ENCODE measurements around the gene CISD1. TPM values are rescaled to one million over a fixed set of nuclear protein-coding genes. Genes with fewer than 3 reads are reported as not detected.
A peak's percentile ranks its signal among the peaks of the same experiment; 100 is the strongest.
"Not testable (repeated sequence)": the region's sequence is repeated elsewhere in the genome, so short reads cannot be mapped to it uniquely, and the experiment has no call there.

Gene CISD1
- total RNA-seq: 23.2 TPM

- peak; percentile 97 for DNase-seq (ENCODE audit: low spot score)
Measured at GRCh38 chr10:58268946-58269781, at the start of gene CISD1. Gene CISD1 (plus strand): TSS chr10:58269162. CDS start chr10:58269274, 112 bp downstream.

- no peak for DNase-seq (ENCODE audit: low spot score)
Measured at GRCh38 chr10:58219875-58220274, 49.1 kb upstream of the CISD1 start.

- no peak for DNase-seq (ENCODE audit: low spot score)
Measured at GRCh38 chr10:58220769-58221451, 48.1 kb upstream of the CISD1 start.

GRCh38 chr10:58225654-58226053, 43.3 kb upstream of the CISD1 start:
- no peak for DNase-seq (ENCODE audit: low spot score)

GRCh38 chr10:58229856-58230255, 39.1 kb upstream of the CISD1 start:
- not testable (repeated sequence) for DNase-seq (ENCODE audit: low spot score)

GRCh38 chr10:58237014-58237834, 31.7 kb upstream of the CISD1 start:
- DNase-seq (ENCODE audit: low spot score): no peak

GRCh38 chr10:58239561-58240169, 29.3 kb upstream of the CISD1 start:
- DNase-seq (ENCODE audit: low spot score): no peak

GRCh38 chr10:58240531-58240930, 28.4 kb upstream of the CISD1 start:
- DNase-seq (ENCODE audit: low spot score): no peak

- no peak for DNase-seq (ENCODE audit: low spot score)
Measured at GRCh38 chr10:58241346-58241745, 27.6 kb upstream of the CISD1 start.

GRCh38 chr10:58243269-58243668, 25.7 kb upstream of the CISD1 start:
- no peak for DNase-seq (ENCODE audit: low spot score)

- DNase-seq (ENCODE audit: low spot score): not testable (repeated sequence)
Measured at GRCh38 chr10:58243801-58244200, 25.2 kb upstream of the CISD1 start.

- DNase-seq (ENCODE audit: low spot score): not testable (repeated sequence)
Measured at GRCh38 chr10:58244242-58244641, 24.7 kb upstream of the CISD1 start.

- not testable (repeated sequence) for DNase-seq (ENCODE audit: low spot score)
Measured at GRCh38 chr10:58244666-58245065, 24.3 kb upstream of the CISD1 start.

GRCh38 chr10:58253184-58253583, 15.8 kb upstream of the CISD1 start:
- no peak for DNase-seq (ENCODE audit: low spot score)

GRCh38 chr10:58254644-58255043, 14.3 kb upstream of the CISD1 start:
- DNase-seq (ENCODE audit: low spot score): no peak

- DNase-seq (ENCODE audit: low spot score): not testable (repeated sequence)
Measured at GRCh38 chr10:58256013-58256780, 12.8 kb upstream of the CISD1 start.

- no peak for DNase-seq (ENCODE audit: low spot score)
Measured at GRCh38 chr10:58258977-58259692, 9.8 kb upstream of the CISD1 start.

- no peak for DNase-seq (ENCODE audit: low spot score)
Measured at GRCh38 chr10:58260334-58260733, 8.6 kb upstream of the CISD1 start.

GRCh38 chr10:58262766-58263165, 6.2 kb upstream of the CISD1 start:
- DNase-seq (ENCODE audit: low spot score): no peak

GRCh38 chr10:58264780-58265179, 4.2 kb upstream of the CISD1 start:
- DNase-seq (ENCODE audit: low spot score): no peak

Measured in ureter (tissue), 1 donor.